ENCODE measurements around the gene NDUFV3.

NDUFV3 gene

GRCh38 chr21:42853621-42854020 is 39.5 kb upstream of the NDUFV3 start:
- H3K27ac ChIP-seq, result no peak overlapping the region
- no peak for TF ChIP-seq ZFX (IDR thresholded peaks at IDR 0.05)
- no peak for TF ChIP-seq CTCF (conservative IDR thresholded peaks at IDR 0.05)

GRCh38 chr21:42854246-42855010 is 38.7 kb upstream of the NDUFV3 start:
- no peak for TF ChIP-seq ZFX (IDR thresholded peaks at IDR 0.05)
- no peak for TF ChIP-seq CTCF (conservative IDR thresholded peaks at IDR 0.05)
- H3K27ac ChIP-seq, result no peak overlapping the region

GRCh38 chr21:42855171-42855936 is 37.8 kb upstream of the NDUFV3 start:
- TF ChIP-seq CTCF (conservative IDR thresholded peaks at IDR 0.05), result no peak
- no peak for TF ChIP-seq ZFX (IDR thresholded peaks at IDR 0.05)
- H3K27ac ChIP-seq, result no peak overlapping the region

DNA sequence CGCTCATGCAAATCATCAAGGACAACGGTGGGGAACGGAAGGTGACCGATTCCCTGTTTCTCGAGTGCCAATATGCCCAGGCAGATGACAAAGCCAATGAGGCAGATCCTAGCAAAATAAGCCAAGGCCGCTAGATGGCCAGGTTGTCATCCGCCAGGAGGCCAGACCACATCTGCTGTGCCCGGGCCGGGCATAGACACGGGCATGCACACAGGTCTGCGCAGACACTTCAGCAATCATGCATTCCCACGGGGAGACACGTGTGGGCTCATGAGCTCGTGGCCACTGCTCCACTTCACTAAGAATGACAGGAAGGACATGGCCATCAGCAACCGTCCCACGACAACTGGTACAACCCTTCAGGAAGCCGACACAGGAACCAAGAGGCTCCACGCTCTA is 37.2 kb upstream of the NDUFV3 start:
- no peak overlapping the region for H3K27ac ChIP-seq

GRCh38 chr21:42857216-42857615 is 35.9 kb upstream of the NDUFV3 start:
- no peak overlapping the region for H3K27ac ChIP-seq
- TF ChIP-seq CTCF (conservative IDR thresholded peaks at IDR 0.05) (no peak), ZFX (IDR thresholded peaks at IDR 0.05) (no peak)

More for the DNA sequence above, 37.2 kb upstream of the NDUFV3 start:
- TF ChIP-seq CTCF (conservative IDR thresholded peaks at IDR 0.05) (no peak), ZFX (IDR thresholded peaks at IDR 0.05) (no peak)

GRCh38 chr21:42858185-42858847 is 34.8 kb upstream of the NDUFV3 start:
- TF ChIP-seq ZFX (IDR thresholded peaks at IDR 0.05) (no peak), CTCF (conservative IDR thresholded peaks at IDR 0.05) (no peak)
- no peak overlapping the region for H3K27ac ChIP-seq

Measured in C4-2B (cell line).